Prostate gland (tissue), 2 donors: ENCODE results near the gene ILKAP.

ENCODE experiments used
- POLR2A ChIP-seq: fragments of 450-650 bp; IDR thresholded peaks from one replicate; pipeline ENCODE4 v1.6.1; 2016; ENCODE audit warnings: antibody characterized with exemption, mild to moderate bottlenecking
- POLR2AphosphoS5 ChIP-seq: sonication (generic); formaldehyde crosslinking; IDR thresholded peaks from one replicate; pipeline ENCODE4 v1.6.1; 2017; ENCODE audit warnings: antibody characterized with exemption
- TF ChIP-seq, protein P1 (sequence below), 4 experiments: fragments of 200-600 bp in 2 of 4; fragments of 450-650 bp in 2 of 4; sonication (generic) in 2 of 4; IDR thresholded peaks; 1 replicate in 3 of 4; 2 replicates in 1 of 4; pipeline ENCODE4 v1.5.1; 2016 to 2019; ENCODE audit warnings: antibody characterized with exemption in 4 of 4, mild to moderate bottlenecking in 2 of 4, moderate library complexity in 2 of 4

DNA sequence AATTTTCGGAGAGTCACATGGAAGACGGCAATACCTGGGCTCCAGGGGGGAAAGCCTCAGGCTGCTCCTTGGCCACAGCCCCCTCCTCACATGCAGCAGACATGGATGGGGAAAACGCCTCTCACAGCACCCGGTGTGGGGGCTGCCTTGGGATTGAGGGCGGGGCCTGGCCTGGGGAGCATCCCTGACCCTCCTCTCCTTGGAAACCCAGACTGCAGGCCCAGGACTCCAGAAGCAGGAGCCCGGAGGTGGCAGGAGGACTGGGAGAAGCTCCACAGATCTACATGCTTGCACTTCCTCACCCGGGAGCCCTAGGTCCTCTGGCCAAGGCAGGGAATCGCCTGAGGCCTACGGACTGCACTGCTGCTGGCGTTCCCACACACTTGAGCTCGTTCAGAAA, 48.5 kb upstream of the ILKAP start:
- TF ChIP-seq POLR2A (no peak), POLR2AphosphoS5 (no peak)
- TF ChIP-seq, protein P1, sequence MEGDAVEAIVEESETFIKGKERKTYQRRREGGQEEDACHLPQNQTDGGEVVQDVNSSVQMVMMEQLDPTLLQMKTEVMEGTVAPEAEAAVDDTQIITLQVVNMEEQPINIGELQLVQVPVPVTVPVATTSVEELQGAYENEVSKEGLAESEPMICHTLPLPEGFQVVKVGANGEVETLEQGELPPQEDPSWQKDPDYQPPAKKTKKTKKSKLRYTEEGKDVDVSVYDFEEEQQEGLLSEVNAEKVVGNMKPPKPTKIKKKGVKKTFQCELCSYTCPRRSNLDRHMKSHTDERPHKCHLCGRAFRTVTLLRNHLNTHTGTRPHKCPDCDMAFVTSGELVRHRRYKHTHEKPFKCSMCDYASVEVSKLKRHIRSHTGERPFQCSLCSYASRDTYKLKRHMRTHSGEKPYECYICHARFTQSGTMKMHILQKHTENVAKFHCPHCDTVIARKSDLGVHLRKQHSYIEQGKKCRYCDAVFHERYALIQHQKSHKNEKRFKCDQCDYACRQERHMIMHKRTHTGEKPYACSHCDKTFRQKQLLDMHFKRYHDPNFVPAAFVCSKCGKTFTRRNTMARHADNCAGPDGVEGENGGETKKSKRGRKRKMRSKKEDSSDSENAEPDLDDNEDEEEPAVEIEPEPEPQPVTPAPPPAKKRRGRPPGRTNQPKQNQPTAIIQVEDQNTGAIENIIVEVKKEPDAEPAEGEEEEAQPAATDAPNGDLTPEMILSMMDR (IDR thresholded peaks at IDR 0.05), result no peak
